Uterus (tissue), 4 donors: ENCODE results near the gene ERCC1. TPM values are rescaled to one million over a fixed set of nuclear protein-coding genes. Genes with fewer than 3 reads are reported as not detected.

Experiments used
- DNase-seq, 2 donors: peaks; one replicate each; pipeline ENCODE4 v3.0.0-alpha.2; 2019 to 2020
- H3K27ac ChIP-seq, 2 donors: fragments of 200-600 bp; sonication (generic); 1 replicate in 1 of 2; 2 replicates in 1 of 2; pipeline ENCODE4 v1.5.1; 2016 to 2018
- H3K27me3 ChIP-seq, 2 donors: fragments of 200-600 bp; sonication (generic); one replicate each; pipeline ENCODE4 v1.5.1; 2018 to 2019; ENCODE audit warnings: control low read depth in 1 of 2
- H3K36me3 ChIP-seq, 2 donors: fragments of 200-600 bp; sonication (generic); one replicate each; pipeline ENCODE4 v1.5.1; 2019; ENCODE audit warnings: control low read depth in 1 of 2
- H3K4me1 ChIP-seq, 2 donors: fragments of 200-600 bp; sonication (generic); one replicate each; pipeline ENCODE4 v1.5.1; 2018 to 2019; ENCODE audit warnings: control low read depth in 1 of 2
- H3K4me3 ChIP-seq, 2 donors: fragments of 200-600 bp; sonication (generic); 1 replicate in 1 of 2; 2 replicates in 1 of 2; pipeline ENCODE4 v1.5.1; 2018 to 2019; ENCODE audit warnings: mild to moderate bottlenecking in 1 of 2
- H3K9me3 ChIP-seq, 2 donors: fragments of 200-600 bp; sonication (generic); one replicate each; pipeline ENCODE4 v1.5.1; 2019; ENCODE audit warnings: control low read depth in 1 of 2
- CTCF ChIP-seq, 4 experiments: fragments of 200-600 bp in 2 of 4; fragments of 450-650 bp in 2 of 4; sonication (generic) in 2 of 4; IDR thresholded peaks; one replicate each; pipeline ENCODE4 v1.5.1; 2016 to 2019; ENCODE audit warnings: antibody characterized with exemption in 4 of 4, mild to moderate bottlenecking in 2 of 4, moderate library complexity in 1 of 4
- POLR2A ChIP-seq, 2 donors: fragments of 450-650 bp; IDR thresholded peaks; one replicate each; pipeline ENCODE4 v1.6.1; 2016; ENCODE audit warnings: antibody characterized with exemption in 2 of 2, mild to moderate bottlenecking in 1 of 2, moderate library complexity in 1 of 2
- intact Hi-C: fragments of 100-400 bp; cut with DNase I; formaldehyde crosslinking; loops from one replicate; pipeline ENCODE4 v1.15.1; 2023; ENCODE audit warnings: low total_unique reads
- total RNA-seq, 4 donors: library from RNA; depleted of rRNA in 3 of 4; stranded (reverse); fragments of >200 nt in 3 of 4; gene quantifications; one replicate each; pipeline versions ENCODE4 v1.1.0 to v1.2.4, GENCODE V29; 2014 to 2023
- donor health status: DM: yes; HTN: yes; CAD: no.

Gene ERCC1
- total RNA-seq, 4 donors from 2014 or later, result 37.9 to 130 (median 68.0) TPM

- Histone ChIP-seq H3K9me3 (no peaks in the 10 kb centered on the region), H3K4me1 (peaks cover 0 to 12% of the 10 kb centered on the region in 2 donors), H3K27ac (no peak overlapping the region), H3K27me3 (no peaks in the 10 kb centered on the region), H3K4me3 (no peak overlapping the region), H3K36me3 (no peaks in the 10 kb centered on the region)
- TF ChIP-seq CTCF (IDR thresholded peaks at IDR 0.05) (no peak), POLR2A (IDR thresholded peaks at IDR 0.05) (no peak)
- intact Hi-C loops, result no loop called here
- DNase-seq, result no peak
These were observed 40.6 kb upstream of the ERCC1 start for GRCh38 chr19:45464274-45464673.

- intact Hi-C loops, result no loop called here
- Histone ChIP-seq H3K36me3 (no peaks in the 10 kb centered on the region), H3K27ac (no peak overlapping the region), H3K4me1 (peaks cover 0 to 4% of the 10 kb centered on the region in 2 donors), H3K9me3 (no peaks in the 10 kb centered on the region), H3K4me3 (no peak overlapping the region), H3K27me3 (no peaks in the 10 kb centered on the region)
- no peak for DNase-seq
- TF ChIP-seq CTCF (IDR thresholded peaks at IDR 0.05), result no peak
These were observed 39.5 kb upstream of the ERCC1 start for GRCh38 chr19:45463241-45463640.

- Histone ChIP-seq H3K4me1 (no peaks in the 10 kb centered on the region), H3K27ac (no peak overlapping the region), H3K27me3 (no peaks in the 10 kb centered on the region), H3K36me3 (no peaks in the 10 kb centered on the region), H3K4me3 (no peak overlapping the region), H3K9me3 (no peaks in the 10 kb centered on the region)
- intact Hi-C loops, result no loop called here
- TF ChIP-seq POLR2A (IDR thresholded peaks at IDR 0.05), result no peak
- no peak for TF ChIP-seq CTCF (IDR thresholded peaks at IDR 0.05)
- DNase-seq, result no peak
These were observed 38.5 kb upstream of the ERCC1 start for GRCh38 chr19:45462174-45462573.

- Histone ChIP-seq H3K27me3 (no peaks in the 10 kb centered on the region), H3K4me3 (no peak overlapping the region), H3K9me3 (no peaks in the 10 kb centered on the region), H3K36me3 (no peaks in the 10 kb centered on the region), H3K4me1 (no peaks in the 10 kb centered on the region), H3K27ac (no peak overlapping the region)
- DNase-seq, result no peak
- intact Hi-C loops, result no loop called here
- no peak for TF ChIP-seq POLR2A (IDR thresholded peaks at IDR 0.05)
- no peak for TF ChIP-seq CTCF (IDR thresholded peaks at IDR 0.05)
These were observed 37.2 kb upstream of the ERCC1 start for GRCh38 chr19:45460807-45461347.

- Histone ChIP-seq H3K4me3 (no peak overlapping the region), H3K27me3 (no peaks in the 10 kb centered on the region), H3K4me1 (peaks cover 0 to 8% of the 10 kb centered on the region in 2 donors), H3K9me3 (no peaks in the 10 kb centered on the region), H3K27ac (no peak overlapping the region), H3K36me3 (no peaks in the 10 kb centered on the region)
- DNase-seq, result no peak
- TF ChIP-seq POLR2A (IDR thresholded peaks at IDR 0.05), result no peak
- no peak for TF ChIP-seq CTCF (IDR thresholded peaks at IDR 0.05)
- intact Hi-C loops, result no loop called here
These were observed 34.1 kb upstream of the ERCC1 start for GRCh38 chr19:45457776-45458175.
